Astrocyte of the spinal cord (primary cell): ENCODE results near the gene A1BG.
"Not testable (repeated sequence)": the region's sequence is repeated elsewhere in the genome, so short reads cannot be mapped to it uniquely, and the experiment has no call there.

ENCODE experiments used
- DNase-seq: peaks from one replicate; pipeline ENCODE4 v3.0.0; 2011; ENCODE audit warnings: low read depth, low spot score
- H3K4me3 ChIP-seq: 2 replicates; pipeline ENCODE4 v1.5.1; 2011; ENCODE audit warnings: low read depth, mild to moderate bottlenecking, low read length, moderate library complexity
- CTCF ChIP-seq: IDR thresholded peaks from 2 replicates; pipeline ENCODE4 v1.5.1; 2012; ENCODE audit warnings: low read depth, mild to moderate bottlenecking, low read length, inconsistent platforms
- in situ Hi-C: cut with HindIII; loops from 2 replicates; pipeline ENCODE4 v1.10.0; 2017; ENCODE audit warnings: low sequenced_read_pairs

Gene A1BG

GRCh38 chr19:58385313-58385890, 32.1 kb upstream of the A1BG start:
- TF ChIP-seq CTCF: no peak
- no peak for DNase-seq
- in situ Hi-C loops: no loop called here
- H3K4me3 ChIP-seq: no peak overlapping the region

DNA sequence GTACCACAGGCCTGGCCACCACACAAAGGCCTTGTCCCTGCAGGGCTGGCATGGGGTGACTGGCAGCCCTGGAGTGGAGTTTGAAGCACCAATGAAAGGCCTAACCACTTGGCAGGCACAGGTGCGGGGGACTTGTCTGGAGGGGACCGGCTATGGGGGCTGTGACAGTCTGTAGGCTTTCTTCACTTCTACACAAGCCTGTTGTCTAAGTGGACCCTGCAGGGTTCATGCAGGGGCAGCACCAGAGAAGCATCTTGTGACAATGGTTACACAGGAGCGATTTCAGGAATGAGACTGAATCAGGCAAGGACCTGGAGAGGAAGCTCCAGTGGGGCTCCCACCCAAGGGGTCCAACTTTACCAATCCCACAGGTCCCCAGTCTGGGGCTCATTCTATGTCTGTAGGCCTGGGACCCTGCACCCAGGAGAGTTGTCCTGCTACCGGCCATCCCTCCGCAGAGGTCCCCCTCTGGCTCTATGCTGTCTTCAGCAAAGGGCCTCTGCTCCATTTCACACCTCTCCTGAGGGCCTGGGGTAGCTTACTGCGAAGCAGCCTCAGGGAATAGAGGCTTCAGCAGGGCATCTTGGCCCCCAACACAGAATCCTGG, 29.8 kb upstream of the A1BG start:
- TF ChIP-seq CTCF: no peak
- no peak overlapping the region for H3K4me3 ChIP-seq
- no peak for DNase-seq
- in situ Hi-C loops: no loop called here

DNA sequence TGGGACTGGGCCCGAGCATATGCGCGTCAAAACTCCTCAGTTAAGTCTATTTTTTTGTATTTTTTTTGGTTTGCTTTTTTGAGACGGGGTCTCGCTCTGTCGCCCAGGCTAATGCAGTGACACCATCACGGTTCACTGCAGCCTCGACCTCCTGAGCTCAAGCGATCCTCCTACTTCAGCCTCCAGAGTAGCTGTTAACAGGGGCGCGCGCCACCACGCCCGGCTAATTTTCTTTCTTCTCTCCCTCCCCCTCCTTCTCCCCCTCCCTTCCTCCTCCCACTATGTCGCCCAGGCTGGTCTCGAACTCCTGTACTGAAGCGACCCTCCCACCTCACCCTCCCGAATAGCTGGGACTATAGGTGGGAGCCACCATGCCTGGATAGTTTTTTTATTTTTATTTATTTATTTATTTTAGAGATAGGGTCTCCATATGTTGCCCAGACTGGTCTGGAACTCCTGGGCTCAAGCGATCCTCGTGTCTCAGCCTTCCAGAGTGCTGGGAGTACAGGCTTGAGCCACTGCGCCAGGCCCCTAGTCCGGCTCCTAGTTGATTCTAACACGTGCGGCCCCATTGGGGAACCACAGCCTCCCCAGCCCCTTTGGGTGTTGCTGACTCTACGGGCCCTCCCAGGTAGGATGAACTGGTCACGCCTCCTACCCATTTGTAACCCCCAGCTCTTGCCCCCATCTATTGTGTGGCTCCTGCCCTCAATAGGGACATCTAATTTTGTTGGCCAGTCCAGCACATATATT, 28.3 kb upstream of the A1BG start:
- no peak for TF ChIP-seq CTCF
- in situ Hi-C loops: no loop called here
- DNase-seq: no peak
- peak overlapping the region; percentile 80 for H3K4me3 ChIP-seq

DNA sequence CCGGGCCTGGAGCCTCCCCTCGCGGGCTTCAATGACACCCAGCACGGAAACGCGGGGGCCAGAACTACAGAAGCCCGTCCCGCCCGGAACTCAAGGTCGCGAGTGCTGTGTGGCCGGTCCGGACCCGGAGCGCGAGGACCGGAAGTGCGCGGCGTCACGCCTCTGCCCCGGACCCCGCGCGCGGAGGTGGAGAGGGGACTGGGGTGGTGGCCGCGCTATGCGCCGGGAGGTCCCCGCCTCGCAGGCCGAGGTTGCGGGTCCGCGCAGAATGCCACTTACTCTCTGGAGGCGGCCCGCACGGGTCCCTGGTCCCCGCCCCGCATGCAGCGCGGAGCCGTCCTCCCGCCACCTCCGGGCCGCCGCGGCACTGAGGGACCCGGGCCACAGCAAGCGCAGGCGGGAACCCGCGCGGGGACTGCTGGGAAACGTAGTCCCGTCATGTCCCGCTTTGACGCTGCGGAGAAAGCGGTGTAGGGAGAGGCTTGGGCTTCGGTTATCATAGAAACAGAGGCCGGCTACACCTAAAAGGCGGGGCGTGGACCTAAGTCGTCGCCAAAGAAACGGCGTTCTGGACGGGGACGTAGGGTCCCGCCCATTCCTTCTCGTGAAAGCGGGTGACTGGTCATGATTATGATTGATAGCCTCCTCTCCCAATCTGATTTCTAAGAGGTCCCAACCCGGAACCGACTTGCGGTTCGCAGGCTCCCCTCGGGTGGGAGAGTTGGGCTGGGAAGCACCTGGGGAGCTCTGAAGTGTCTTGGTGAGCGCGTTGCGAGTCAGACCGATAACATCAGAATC, 27.6 kb upstream of the A1BG start, which contains the start of gene ZNF837:
Gene ZNF837 (minus strand): TSS at position 369 of the 798 bp plus-strand sequence. CDS start 11,698 bp downstream, outside the sequence.
- TF ChIP-seq CTCF: no peak
- peak within 1 kb of the TSS; percentile 80 for H3K4me3 ChIP-seq
- DNase-seq: peak; percentile 100
- in situ Hi-C loops: no loop called here

DNA sequence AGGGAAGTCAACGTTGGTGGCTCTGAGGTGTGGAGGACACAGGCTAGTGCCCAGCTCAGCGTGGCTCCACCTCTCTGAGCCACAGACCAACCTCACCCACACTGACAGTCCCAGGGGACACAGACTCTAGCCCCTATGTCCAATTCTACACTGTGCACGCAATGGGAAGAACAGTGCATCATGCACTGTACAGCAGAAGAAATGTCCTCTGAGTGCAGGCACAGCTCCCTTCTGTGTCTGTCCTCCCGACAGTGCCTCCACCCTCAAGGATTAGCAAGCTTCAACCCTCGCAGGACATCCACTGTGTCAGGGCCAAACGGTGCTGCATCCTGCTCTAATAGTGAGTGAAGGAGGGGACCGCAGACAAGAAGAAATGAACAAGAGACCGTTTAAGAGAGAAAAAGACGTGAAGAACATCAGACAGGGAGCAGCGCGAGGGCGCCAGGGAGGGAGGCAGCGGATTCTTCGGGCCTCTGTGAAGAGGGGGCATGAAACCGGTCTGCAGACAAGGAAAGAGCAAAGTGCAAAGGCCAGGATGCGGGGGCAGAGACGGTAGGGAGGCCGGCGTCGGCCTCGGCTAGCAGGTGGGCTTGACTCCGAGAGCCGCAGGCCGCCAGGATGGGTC, 26.9 kb upstream of the A1BG start:
- in situ Hi-C loops: no loop called here
- peak overlapping the region; percentile 80 for H3K4me3 ChIP-seq
- no peak for TF ChIP-seq CTCF
- DNase-seq: no peak

DNA sequence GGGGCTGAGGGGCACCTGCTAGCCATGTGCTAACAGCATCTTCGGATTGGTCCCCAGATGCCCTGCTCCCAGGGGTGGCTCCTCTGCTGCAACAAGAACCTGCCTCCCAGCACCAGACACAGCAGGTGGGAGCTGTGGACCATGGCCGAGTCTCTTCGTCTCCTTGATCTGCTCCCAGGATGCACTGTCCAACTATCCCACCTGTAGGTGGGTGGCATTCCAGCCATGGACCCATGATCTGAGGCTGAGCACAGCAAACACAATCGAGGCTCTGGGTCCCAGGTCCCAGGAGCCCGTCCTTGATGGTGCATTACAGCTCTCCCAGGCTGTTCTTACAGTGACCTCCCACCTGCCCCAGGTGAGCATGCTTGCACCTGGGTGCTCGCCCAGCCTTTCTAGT, 26.0 kb upstream of the A1BG start:
- DNase-seq: no peak
- in situ Hi-C loops: no loop called here
- TF ChIP-seq CTCF: no peak
- no peak overlapping the region for H3K4me3 ChIP-seq

DNA sequence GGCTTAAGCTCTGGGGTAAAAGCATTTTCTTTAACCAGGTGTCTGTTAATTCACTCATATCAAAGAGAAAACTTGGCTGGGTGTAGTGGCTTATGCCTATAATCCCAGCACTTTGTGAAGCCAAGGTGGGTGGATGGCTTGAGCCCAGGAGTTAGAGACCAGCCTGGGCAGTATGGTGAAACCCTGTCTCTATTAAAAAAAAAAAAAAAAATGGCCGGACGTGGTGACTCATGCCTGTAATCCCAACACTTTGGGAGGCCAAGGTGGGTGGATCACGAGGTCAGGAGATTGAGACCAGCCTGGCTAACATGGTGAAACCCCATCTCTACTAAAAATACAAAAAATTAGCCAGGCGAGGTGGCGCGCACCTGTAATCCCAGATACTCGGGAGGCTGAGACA, 23.4 kb upstream of the A1BG start:
- H3K4me3 ChIP-seq, in situ Hi-C loops, DNase-seq: not testable (repeated sequence)
